NB4 (cell line): ENCODE results near the gene OR2V1.
"Not testable (repeated sequence)": the region's sequence is repeated elsewhere in the genome, so short reads cannot be mapped to it uniquely, and the experiment has no call there.

ENCODE experiments used
- DNase-seq: peaks from one replicate; pipeline ENCODE4 v3.0.0; 2010; ENCODE audit warnings: low read depth
- H3K4me3 ChIP-seq: one replicate; pipeline ENCODE4 v1.5.1; 2011; ENCODE audit warnings: mild to moderate bottlenecking, low read depth, low read length, moderate library complexity
- MYC ChIP-seq: IDR thresholded peaks from 2 replicates; pipeline ENCODE4 v1.6.1; 2011; ENCODE audit warnings: low read depth, low read length
- POLR2A ChIP-seq: IDR thresholded peaks from 2 replicates; pipeline ENCODE4 v1.6.1; 2011; ENCODE audit warnings: mild to moderate bottlenecking; ENCODE audit not compliant: insufficient read length; ENCODE audit errors: extremely low read depth
- TF ChIP-seq, protein P1 (sequence below): IDR thresholded peaks from 2 replicates; pipeline ENCODE4 v1.6.1; 2011; ENCODE audit warnings: low read depth, low read length
- TF ChIP-seq, protein P2 (sequence below): IDR thresholded peaks from one replicate; pipeline ENCODE4 v1.5.1; 2012; ENCODE audit warnings: low read depth, low read length

OR2V1 gene

DNA sequence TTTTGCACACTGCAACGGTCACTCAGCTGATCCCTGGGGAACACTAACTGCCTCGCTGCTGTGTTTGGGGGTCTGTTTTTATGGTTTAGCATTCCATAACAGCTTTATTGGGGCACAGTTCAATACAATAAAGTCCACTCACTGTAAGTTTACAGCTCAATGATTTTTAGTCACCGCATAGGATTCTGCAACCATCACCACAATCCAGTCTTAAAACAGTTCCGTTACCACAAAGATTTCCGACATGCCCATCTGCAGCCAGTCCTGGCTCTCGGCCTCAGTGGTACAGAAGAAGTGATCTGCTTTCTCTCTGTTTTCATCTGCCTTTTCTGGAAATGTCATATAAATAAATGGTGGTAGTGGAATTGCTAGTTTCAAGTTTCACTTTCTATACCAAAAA lies 40.0 kb upstream of the OR2V1 start:
- peak; percentile 40 for DNase-seq
- TF ChIP-seq, protein P1, sequence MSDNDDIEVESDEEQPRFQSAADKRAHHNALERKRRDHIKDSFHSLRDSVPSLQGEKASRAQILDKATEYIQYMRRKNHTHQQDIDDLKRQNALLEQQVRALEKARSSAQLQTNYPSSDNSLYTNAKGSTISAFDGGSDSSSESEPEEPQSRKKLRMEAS = no peak
- TF ChIP-seq, protein P2, sequence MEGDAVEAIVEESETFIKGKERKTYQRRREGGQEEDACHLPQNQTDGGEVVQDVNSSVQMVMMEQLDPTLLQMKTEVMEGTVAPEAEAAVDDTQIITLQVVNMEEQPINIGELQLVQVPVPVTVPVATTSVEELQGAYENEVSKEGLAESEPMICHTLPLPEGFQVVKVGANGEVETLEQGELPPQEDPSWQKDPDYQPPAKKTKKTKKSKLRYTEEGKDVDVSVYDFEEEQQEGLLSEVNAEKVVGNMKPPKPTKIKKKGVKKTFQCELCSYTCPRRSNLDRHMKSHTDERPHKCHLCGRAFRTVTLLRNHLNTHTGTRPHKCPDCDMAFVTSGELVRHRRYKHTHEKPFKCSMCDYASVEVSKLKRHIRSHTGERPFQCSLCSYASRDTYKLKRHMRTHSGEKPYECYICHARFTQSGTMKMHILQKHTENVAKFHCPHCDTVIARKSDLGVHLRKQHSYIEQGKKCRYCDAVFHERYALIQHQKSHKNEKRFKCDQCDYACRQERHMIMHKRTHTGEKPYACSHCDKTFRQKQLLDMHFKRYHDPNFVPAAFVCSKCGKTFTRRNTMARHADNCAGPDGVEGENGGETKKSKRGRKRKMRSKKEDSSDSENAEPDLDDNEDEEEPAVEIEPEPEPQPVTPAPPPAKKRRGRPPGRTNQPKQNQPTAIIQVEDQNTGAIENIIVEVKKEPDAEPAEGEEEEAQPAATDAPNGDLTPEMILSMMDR = no peak
- TF ChIP-seq POLR2A (no peak), MYC (no peak)
- no peak overlapping the region for H3K4me3 ChIP-seq

DNA sequence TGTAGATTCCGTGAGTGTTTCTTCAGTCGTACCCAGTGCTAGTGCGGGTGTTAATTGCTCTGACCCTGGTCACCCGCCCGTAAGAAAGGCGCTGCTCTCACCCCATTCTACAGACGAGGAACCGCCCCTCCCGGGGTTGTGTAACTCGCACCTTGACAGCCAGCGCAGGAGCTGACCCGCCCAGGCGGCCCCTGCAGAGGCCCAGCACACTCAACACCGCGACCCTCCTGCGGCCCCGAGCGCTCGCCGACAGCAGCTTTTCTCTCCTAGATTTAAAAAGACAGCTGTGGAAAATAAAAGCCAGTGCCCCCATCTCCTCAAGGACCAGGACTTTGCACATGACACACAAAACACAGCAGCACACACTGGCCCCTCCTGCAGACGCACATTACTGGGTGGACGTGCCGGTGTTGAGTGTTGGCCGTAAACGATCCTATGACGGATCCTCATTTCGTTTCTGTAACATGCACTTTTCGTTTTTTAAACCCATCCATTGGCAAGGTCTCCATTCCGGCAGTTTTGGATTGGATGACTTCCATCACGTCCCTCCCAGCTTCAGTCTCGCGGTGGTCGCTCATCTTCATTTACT lies 39.4 kb upstream of the OR2V1 start:
- no peak overlapping the region for H3K4me3 ChIP-seq
- no peak for TF ChIP-seq POLR2A
- TF ChIP-seq, protein P1 = no peak
- TF ChIP-seq MYC = no peak
- TF ChIP-seq, protein P2 = no peak
- peak; percentile 49 for DNase-seq

DNA sequence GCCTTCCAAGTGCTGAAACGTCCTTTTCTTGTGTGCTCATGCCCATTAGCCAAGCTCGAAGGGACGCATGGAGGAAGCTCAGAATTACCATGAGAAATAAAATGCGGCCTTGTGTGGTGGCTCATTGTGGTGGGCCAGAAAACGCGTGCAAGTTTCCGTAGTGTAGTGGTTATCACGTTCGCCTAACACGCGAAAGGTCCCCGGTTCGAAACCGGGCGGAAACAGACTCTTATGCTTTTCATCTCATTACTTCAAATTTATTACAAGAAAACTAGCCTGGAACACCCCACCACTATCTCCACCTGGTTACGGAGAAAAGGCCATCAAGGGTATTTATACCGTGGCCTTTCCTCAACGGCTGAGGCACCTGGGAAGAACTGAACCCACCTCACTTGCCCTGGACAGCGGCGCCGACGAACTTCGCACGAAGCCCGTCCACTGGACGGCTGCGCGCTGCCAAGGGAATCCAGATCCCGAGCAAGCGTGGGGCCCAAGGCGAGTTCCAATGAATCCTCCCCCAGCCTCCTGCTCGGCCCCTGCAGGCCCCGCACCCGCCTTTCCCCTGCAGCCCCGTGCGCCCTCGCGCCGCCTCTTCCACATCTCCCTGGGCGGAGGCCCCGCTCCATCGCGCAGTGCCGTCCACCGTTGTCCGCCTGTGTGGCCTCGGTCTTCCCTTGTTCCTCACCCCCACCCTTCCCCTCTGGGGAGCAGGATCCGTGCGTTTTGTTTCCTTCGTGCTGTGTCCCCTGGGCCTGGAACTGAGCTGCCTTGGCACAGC lies 38.7 kb upstream of the OR2V1 start:
- DNase-seq = peak; percentile 88
- not testable (repeated sequence) for H3K4me3 ChIP-seq

DNA sequence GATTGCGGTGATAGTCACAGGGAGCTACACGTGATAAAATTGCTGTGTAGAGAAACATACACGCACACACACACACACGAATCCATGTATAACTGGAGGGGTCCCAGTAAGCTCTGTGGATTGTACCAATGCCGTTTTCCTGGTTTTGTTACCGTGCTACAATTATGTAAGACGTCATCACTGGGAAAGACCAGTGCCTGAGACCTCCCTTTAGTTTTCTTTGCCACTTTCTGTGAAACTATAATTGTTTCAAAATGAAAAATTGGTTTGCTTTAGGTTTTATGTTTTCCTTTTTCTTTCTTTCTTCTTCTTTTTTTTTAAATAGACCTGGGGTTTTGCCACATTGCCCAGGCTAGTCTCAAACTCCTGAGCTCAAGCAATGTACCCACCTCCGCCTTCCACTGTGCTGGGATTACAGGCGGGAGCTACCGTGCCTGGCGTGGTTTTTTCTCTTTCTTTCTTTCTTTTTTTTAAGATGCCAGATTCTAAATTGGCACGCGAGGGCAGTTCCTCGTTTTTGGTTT lies 37.7 kb upstream of the OR2V1 start:
- TF ChIP-seq POLR2A = no peak
- TF ChIP-seq, protein P1 = no peak
- TF ChIP-seq, protein P2 = no peak
- TF ChIP-seq MYC = no peak
- DNase-seq = no peak
- no peak overlapping the region for H3K4me3 ChIP-seq

DNA sequence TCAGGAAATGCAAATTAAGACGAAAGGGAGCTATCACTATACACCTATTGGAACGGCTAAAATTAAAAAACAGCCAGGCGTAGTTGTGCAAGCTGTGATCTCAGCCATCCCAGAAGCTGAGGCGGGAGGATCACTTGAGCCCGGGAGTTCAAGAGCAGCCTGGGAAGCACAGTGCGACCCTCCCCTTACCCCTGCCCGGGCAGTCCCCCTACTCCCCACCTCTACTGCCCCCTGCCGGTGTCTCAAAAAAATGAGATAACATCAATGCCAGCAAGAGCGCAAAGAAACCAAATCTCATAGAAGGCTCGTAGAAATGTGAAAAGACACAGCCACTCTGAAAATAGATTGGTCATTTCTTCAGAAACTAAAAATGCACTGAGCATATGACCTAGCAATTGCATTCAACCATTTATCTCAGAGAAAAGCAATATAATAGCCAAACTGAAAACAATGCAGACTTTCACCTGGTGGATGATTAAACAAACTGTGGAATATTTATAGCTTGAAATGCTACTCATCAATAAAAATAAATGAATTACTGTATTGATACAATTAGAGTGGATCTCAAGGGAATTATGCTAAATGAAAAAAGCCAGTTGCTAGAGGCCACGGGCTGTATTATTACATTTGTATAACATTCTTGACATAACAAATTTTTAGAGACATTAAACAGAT lies 37.0 kb upstream of the OR2V1 start:
- DNase-seq = peak; percentile 66
- H3K4me3 ChIP-seq = no peak overlapping the region
- TF ChIP-seq, protein P2 = peak; percentile 53
- TF ChIP-seq POLR2A = no peak
